MCF 10A (cell line): Measurements from ENCODE around the gene HCRT. TPM values are rescaled to one million over a fixed set of nuclear protein-coding genes. Genes with fewer than 3 reads are reported as not detected.

Source experiments
- BruUV-seq: library from RNA; stranded (reverse); fragments of 400-500 nt; replicated peaks from 2 replicates; lab custom pipeline; 2021; lab: Mats Ljungman, UMichigan
- CTCF ChIA-PET: fragments of 300-600 bp; sonication (Branson Sonifier 250); formaldehyde crosslinking; extraction: SDS; loops from one replicate; lab custom pipeline; 2021; ENCODE audit warnings: antibody characterized with exemption, inconsistent platforms; lab: Yijun Ruan, JAX
- POLR2A ChIA-PET: fragments of 300-600, 350-650 bp; sonication (Branson Sonifier 250); formaldehyde crosslinking; extraction: SDS; loops from one replicate; lab custom pipeline; 2020; ENCODE audit warnings: antibody characterized with exemption, inconsistent platforms; lab: Yijun Ruan, JAX
- DNase-seq: peaks from one replicate; pipeline ENCODE4 v3.0.0-alpha.2; 2018; ENCODE audit not compliant: unreplicated experiment
- H3K27ac Mint-ChIP-seq: one replicate; pipeline ENCODE4 v1.8.0; 2022; ENCODE audit warnings: mild to moderate bottlenecking, low read depth, mixed read lengths; ENCODE audit not compliant: unreplicated experiment
- H3K27me3 Mint-ChIP-seq: one replicate; pipeline ENCODE4 v1.8.0; 2022; ENCODE audit warnings: mixed read lengths; ENCODE audit not compliant: insufficient read depth, unreplicated experiment
- H3K36me3 Mint-ChIP-seq: one replicate; pipeline ENCODE4 v1.8.0; 2022; ENCODE audit warnings: mild to moderate bottlenecking, moderate library complexity, mixed read lengths; ENCODE audit not compliant: insufficient read depth, unreplicated experiment
- H3K4me1 Mint-ChIP-seq: one replicate; pipeline ENCODE4 v1.8.0; 2022; ENCODE audit warnings: mixed read lengths; ENCODE audit not compliant: insufficient read depth, unreplicated experiment
- H3K4me3 Mint-ChIP-seq: one replicate; pipeline ENCODE4 v1.8.0; 2022; ENCODE audit warnings: mild to moderate bottlenecking, moderate library complexity, mixed read lengths; ENCODE audit not compliant: unreplicated experiment
- H3K9me3 Mint-ChIP-seq: one replicate; pipeline ENCODE4 v1.8.0; 2022; ENCODE audit warnings: mixed read lengths; ENCODE audit not compliant: unreplicated experiment
- CTCF ChIP-seq: fragments of 200-600 bp; IDR thresholded peaks from one replicate; pipeline ENCODE4 v1.8.0; 2022; ENCODE audit warnings: antibody characterized with exemption, mild to moderate bottlenecking; ENCODE audit not compliant: unreplicated experiment
- intact Hi-C: fragments of 100-400 bp; cut with micrococcal nuclease; formaldehyde crosslinking; loops from 2 replicates; pipeline ENCODE4 v1.14.1; 2022
- total RNA-seq: library from RNA; stranded (reverse); gene quantifications from 2 replicates; pipeline ENCODE4 v1.2.3, GENCODE V29; 2022

HCRT gene
- total RNA-seq, 1 experiment from 2014 or later, result not detected

GRCh38 chr17:42182927-42183734 is 2.1 kb downstream of the HCRT start:
- peak; percentile 20 for DNase-seq
- Mint-ChIP-seq H3K4me3 (no peak overlapping the region), H3K27ac (no peak overlapping the region), H3K9me3 (no peaks in the 10 kb centered on the region), H3K4me1 (no peaks in the 10 kb centered on the region), H3K36me3 (no peaks in the 10 kb centered on the region), H3K27me3 (no peaks in the 10 kb centered on the region)
- no TSS peak for BruUV-seq
- ChIA-PET CTCF (no interaction called here), POLR2A (no interaction called here)
- TF ChIP-seq CTCF, result no peak
- intact Hi-C loops, result no loop called here

- ChIA-PET POLR2A (interaction anchor here (0.6 to 1.3 kb wide), 2 partner anchors 12 to 28 kb away, joined by 3 to 4 read pairs; partner anchors contain the start of gene GHDC), CTCF (no interaction called here)
- Mint-ChIP-seq H3K4me3 (no peak overlapping the region), H3K27ac (no peak overlapping the region), H3K36me3 (no peaks in the 10 kb centered on the region), H3K9me3 (no peaks in the 10 kb centered on the region), H3K4me1 (no peaks in the 10 kb centered on the region), H3K27me3 (no peaks in the 10 kb centered on the region)
- intact Hi-C loops, result no loop called here
- no TSS peak for BruUV-seq
- TF ChIP-seq CTCF, result no peak
- no peak for DNase-seq
Measured at GRCh38 chr17:42181851-42182207, 3.4 kb downstream of the HCRT start.

GRCh38 chr17:42180922-42181850 is 4.1 kb downstream of the HCRT start, which contains the start of gene KCNH4:
KCNH4 (minus strand) TSS chr17:42181142; CDS start chr17:42180945, 197 bp downstream.
- BruUV-seq, result no TSS peak
- H3K27me3 Mint-ChIP-seq, result no peaks in the 10 kb centered on the region
- ChIA-PET POLR2A (interaction anchor here (0.6 to 1.3 kb wide), 3 partner anchors 13 to 296 kb away, joined by 3 to 4 read pairs (median 3); partner anchors contain the start of gene GHDC), CTCF (interaction anchor here (0.6 kb wide), 1 partner anchor 13 kb away, joined by 3 read pairs; no protein-coding TSS in a partner anchor)
- peak; percentile 17 for DNase-seq
- no peaks in the 10 kb centered on the region for H3K4me1 Mint-ChIP-seq
- H3K9me3 Mint-ChIP-seq, result no peaks in the 10 kb centered on the region
- no peaks in the 10 kb centered on the region for H3K36me3 Mint-ChIP-seq
- TF ChIP-seq CTCF, result no peak
- no peak within 1 kb of the TSS for H3K27ac Mint-ChIP-seq
- no peak within 1 kb of the TSS for H3K4me3 Mint-ChIP-seq
- intact Hi-C loops, result no loop called here
